Endothelial cell of umbilical vein (primary cell): ENCODE data around the gene GAS7.

Experiments
- EZH2 ChIP-seq: IDR thresholded peaks from 2 replicates; pipeline ENCODE4 v1.6.1; 2012; ENCODE audit warnings: borderline replicate concordance, low read depth, mild to moderate bottlenecking, moderate library complexity, low read length, inconsistent platforms; ENCODE audit not compliant: severe bottlenecking
- FOS ChIP-seq: IDR thresholded peaks from 2 replicates; pipeline ENCODE4 v1.6.1; 2011; ENCODE audit warnings: mild to moderate bottlenecking, low read length, moderate library complexity, borderline replicate concordance; ENCODE audit not compliant: insufficient read depth
- JUN ChIP-seq: IDR thresholded peaks from 2 replicates; pipeline ENCODE4 v1.6.1; 2011; ENCODE audit warnings: borderline replicate concordance, low read depth; ENCODE audit not compliant: insufficient read length, insufficient read depth
- POLR2A ChIP-seq: IDR thresholded peaks from 2 replicates; pipeline ENCODE4 v1.6.1; 2012; ENCODE audit warnings: low read depth, mild to moderate bottlenecking, control low read depth, low read length
- POLR2AphosphoS5 ChIP-seq: IDR thresholded peaks from 2 replicates; pipeline ENCODE4 v1.6.1; 2012; ENCODE audit warnings: low read depth, mild to moderate bottlenecking, control low read depth, low read length, moderate library complexity; ENCODE audit not compliant: insufficient read depth
- TF ChIP-seq, protein P1 (sequence below), 2 donors: IDR thresholded peaks; 1 replicate in 1 of 2; 2 replicates in 1 of 2; pipeline ENCODE4 v1.5.1; 2011; ENCODE audit warnings: low read length in 2 of 2, mild to moderate bottlenecking in 2 of 2, moderate library complexity in 2 of 2, control low read depth in 1 of 2, inconsistent platforms in 1 of 2, low read depth in 1 of 2; ENCODE audit not compliant: insufficient read depth in 1 of 2; ENCODE audit errors: extremely low read depth in 1 of 2
- TF ChIP-seq, protein P2 (sequence below): IDR thresholded peaks from 2 replicates; pipeline ENCODE4 v1.6.1; 2011; ENCODE audit not compliant: insufficient read depth, insufficient read length

DNA sequence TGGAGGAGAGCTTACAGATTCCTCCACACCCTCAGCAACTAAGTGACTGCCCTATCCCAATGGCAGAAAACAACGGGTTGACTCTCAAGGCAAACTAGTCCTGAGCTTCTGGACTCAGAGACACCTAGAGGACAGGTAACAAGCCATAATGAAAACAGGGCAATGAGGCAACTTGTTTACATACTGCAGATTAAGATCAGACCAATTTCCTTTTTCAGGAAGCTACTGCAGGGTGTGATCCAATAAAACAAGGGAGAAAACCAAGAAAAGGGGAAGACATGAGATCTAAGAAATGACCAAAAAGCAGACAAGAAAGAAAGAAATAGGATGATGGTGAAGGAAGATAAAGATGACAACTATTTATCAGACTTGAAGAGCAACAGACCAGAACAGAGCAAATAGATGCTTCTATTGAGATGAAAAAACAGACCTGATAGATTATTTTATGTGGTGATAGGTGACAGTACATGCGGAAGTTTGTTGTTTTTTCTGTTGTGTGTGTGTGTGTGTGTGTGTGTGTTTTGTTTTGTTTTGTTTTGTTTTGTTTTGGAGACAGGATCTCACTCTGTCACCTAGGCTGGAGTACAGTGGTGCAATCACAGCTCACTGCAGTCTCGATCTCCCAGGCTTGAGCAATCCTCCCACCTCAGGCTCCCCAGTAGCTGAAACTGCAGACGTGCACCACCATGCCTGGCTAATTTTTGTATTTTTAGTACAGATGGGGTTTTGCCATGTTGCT lies 120.7 kb downstream of the GAS7 start:
- TF ChIP-seq, protein P1, sequence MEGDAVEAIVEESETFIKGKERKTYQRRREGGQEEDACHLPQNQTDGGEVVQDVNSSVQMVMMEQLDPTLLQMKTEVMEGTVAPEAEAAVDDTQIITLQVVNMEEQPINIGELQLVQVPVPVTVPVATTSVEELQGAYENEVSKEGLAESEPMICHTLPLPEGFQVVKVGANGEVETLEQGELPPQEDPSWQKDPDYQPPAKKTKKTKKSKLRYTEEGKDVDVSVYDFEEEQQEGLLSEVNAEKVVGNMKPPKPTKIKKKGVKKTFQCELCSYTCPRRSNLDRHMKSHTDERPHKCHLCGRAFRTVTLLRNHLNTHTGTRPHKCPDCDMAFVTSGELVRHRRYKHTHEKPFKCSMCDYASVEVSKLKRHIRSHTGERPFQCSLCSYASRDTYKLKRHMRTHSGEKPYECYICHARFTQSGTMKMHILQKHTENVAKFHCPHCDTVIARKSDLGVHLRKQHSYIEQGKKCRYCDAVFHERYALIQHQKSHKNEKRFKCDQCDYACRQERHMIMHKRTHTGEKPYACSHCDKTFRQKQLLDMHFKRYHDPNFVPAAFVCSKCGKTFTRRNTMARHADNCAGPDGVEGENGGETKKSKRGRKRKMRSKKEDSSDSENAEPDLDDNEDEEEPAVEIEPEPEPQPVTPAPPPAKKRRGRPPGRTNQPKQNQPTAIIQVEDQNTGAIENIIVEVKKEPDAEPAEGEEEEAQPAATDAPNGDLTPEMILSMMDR (IDR thresholded peaks at IDR 0.05; ENCODE audit: extremely low read depth in 1 of 2, insufficient read depth in 1 of 2, low read depth in 1 of 2, low read length in 2 of 2): no peak
- TF ChIP-seq POLR2A (no peak), EZH2 (no peak), POLR2AphosphoS5 (no peak), FOS (no peak), JUN (no peak)
- TF ChIP-seq, protein P2, sequence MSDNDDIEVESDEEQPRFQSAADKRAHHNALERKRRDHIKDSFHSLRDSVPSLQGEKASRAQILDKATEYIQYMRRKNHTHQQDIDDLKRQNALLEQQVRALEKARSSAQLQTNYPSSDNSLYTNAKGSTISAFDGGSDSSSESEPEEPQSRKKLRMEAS: no peak
